B cell (primary cell): ENCODE measurements around the gene FNDC3A. TPM values are rescaled to one million over a fixed set of nuclear protein-coding genes. Genes with fewer than 3 reads are reported as not detected.

ENCODE experiments used
- ATAC-seq: fragments of 200-7000 bp; cut with Tn5 transposase; one replicate; pipeline ENCODE4 v1.10.0; 2021; ENCODE audit warnings: low read depth, mild to moderate bottlenecking, moderate number of reproducible peaks, moderate library complexity
- CTCF ChIA-PET: fragments of 350-600 bp; sonication (Branson Sonifier 250); formaldehyde crosslinking; loops from one replicate; lab custom pipeline; 2021; ENCODE audit warnings: antibody characterized with exemption, inconsistent platforms; lab: Charles Lee
- POLR2A ChIA-PET: fragments of 350-600 bp; sonication (Branson Sonifier 250); formaldehyde crosslinking; loops from one replicate; lab custom pipeline; 2021; ENCODE audit warnings: antibody characterized with exemption; lab: Charles Lee
- DNase-seq: peaks from one replicate; pipeline ENCODE4 v3.0.0; 2013
- H2AFZ ChIP-seq: 2 replicates; pipeline ENCODE4 v1.6.1; 2012; ENCODE audit warnings: mild to moderate bottlenecking, low read depth, low read length; ENCODE audit not compliant: insufficient read depth, poor library complexity, severe bottlenecking
- H3K27ac ChIP-seq, 2 donors: 1 replicate in 1 of 2; 2 replicates in 1 of 2; pipeline ENCODE4 v1.5.1; 2012 to 2013; ENCODE audit warnings: low read length in 2 of 2, mild to moderate bottlenecking in 2 of 2, moderate library complexity in 1 of 2
- H3K27me3 ChIP-seq, 4 experiments: fragments of 200-600 bp in 1 of 4; sonication (generic) in 1 of 4; replicated peaks in 1 of 4; 1 replicate in 2 of 4; 2 replicates in 2 of 4; pipeline versions ENCODE4 v1.6.1 to v1.7.0; 2013 to 2016; ENCODE audit warnings: low read length in 3 of 4, mild to moderate bottlenecking in 2 of 4, mixed read lengths in 1 of 4, moderate library complexity in 1 of 4; ENCODE audit not compliant: insufficient read depth in 4 of 4, control insufficient read depth in 3 of 4; ENCODE audit errors: control extremely low read depth in 1 of 4
- H3K36me3 ChIP-seq, 2 experiments: replicated peaks in 1 of 2; 1 replicate in 1 of 2; 2 replicates in 1 of 2; pipeline versions ENCODE4 v1.6.1 to v1.7.1; 2013; ENCODE audit warnings: low read length in 1 of 2; ENCODE audit not compliant: insufficient read depth in 2 of 2, control insufficient read depth in 1 of 2; ENCODE audit errors: control extremely low read depth in 1 of 2, extremely low read depth in 1 of 2
- H3K4me1 ChIP-seq, 2 donors: fragments of 200-600 bp in 1 of 2; sonication (generic) in 1 of 2; 1 replicate in 1 of 2; 2 replicates in 1 of 2; pipeline versions ENCODE4 v1.5.1 to v1.6.1; 2013 to 2017; ENCODE audit warnings: low read length in 2 of 2; ENCODE audit not compliant: control insufficient read depth in 2 of 2, insufficient read depth in 2 of 2
- H3K4me2 ChIP-seq: replicated peaks from 2 replicates; pipeline ENCODE3; 2012; ENCODE audit warnings: mild to moderate bottlenecking, low read depth, low read length; ENCODE audit not compliant: poor library complexity, severe bottlenecking
- H3K4me3 ChIP-seq, 5 experiments: fragments of 200-600 bp in 1 of 5; sonication (generic) in 1 of 5; 1 replicate in 3 of 5; 2 replicates in 2 of 5; pipeline versions ENCODE4 v1.5.1 to v1.7.0; 2011 to 2016; ENCODE audit warnings: low read length in 4 of 5, mild to moderate bottlenecking in 4 of 5, low read depth in 2 of 5, control low read depth in 1 of 5, moderate library complexity in 1 of 5; ENCODE audit not compliant: insufficient read depth in 1 of 5; ENCODE audit errors: control extremely low read depth in 1 of 5, extremely low read depth in 1 of 5
- H3K79me2 ChIP-seq: fragments of 200-600 bp; sonication (generic); one replicate; pipeline ENCODE4 v1.6.0; 2016; ENCODE audit warnings: low read length; ENCODE audit not compliant: control insufficient read depth, insufficient read depth
- H3K9ac ChIP-seq: fragments of 200-600 bp; sonication (generic); 2 replicates; pipeline ENCODE4 v1.6.1; 2017; ENCODE audit warnings: mild to moderate bottlenecking, low read length, moderate library complexity
- H3K9me3 ChIP-seq, 3 donors: one replicate each; pipeline versions ENCODE4 v1.6.1 to v1.7.1; 2013; ENCODE audit warnings: low read length in 2 of 3; ENCODE audit not compliant: control insufficient read depth in 2 of 3, insufficient read depth in 1 of 3; ENCODE audit errors: control extremely low read depth in 1 of 3
- H4K20me1 ChIP-seq: 2 replicates; pipeline ENCODE4 v1.6.0; 2012; ENCODE audit warnings: mild to moderate bottlenecking, low read length; ENCODE audit not compliant: insufficient read depth, control insufficient read depth, poor library complexity, severe bottlenecking
- H3K27ac Mint-ChIP-seq: one replicate; pipeline ENCODE4 v1.8.0; 2021; ENCODE audit warnings: mixed read lengths
- H3K27me3 Mint-ChIP-seq: one replicate; pipeline ENCODE4 v1.8.0; 2021; ENCODE audit warnings: mixed read lengths
- H3K4me1 Mint-ChIP-seq: one replicate; pipeline ENCODE4 v1.8.0; 2021; ENCODE audit warnings: mixed read lengths
- H3K4me3 Mint-ChIP-seq: one replicate; pipeline ENCODE4 v1.8.0; 2021; ENCODE audit warnings: mixed read lengths
- H3K9me3 Mint-ChIP-seq: one replicate; pipeline ENCODE4 v1.8.0; 2022; ENCODE audit warnings: mixed read lengths; ENCODE audit not compliant: insufficient read depth
- CTCF ChIP-seq: fragments of 200-600 bp; IDR thresholded peaks from one replicate; pipeline ENCODE4 v1.8.0; 2022; ENCODE audit warnings: antibody characterized with exemption, mild to moderate bottlenecking
- EZH2 ChIP-seq: IDR thresholded peaks from 2 replicates; pipeline ENCODE4 v1.6.1; 2012; ENCODE audit warnings: borderline replicate concordance, low read depth, mild to moderate bottlenecking, moderate library complexity, low read length; ENCODE audit not compliant: insufficient read depth, poor library complexity, severe bottlenecking
- WGBS: methylation state at CpG from one replicate; pipeline ENCODE4 v1.1.5; 2013; ENCODE audit warnings: missing lambda C conversion rate; ENCODE audit not compliant: insufficient coverage; 5-methylcytosine and 5-hydroxymethylcytosine counted together
- intact Hi-C: fragments of 100-400 bp; cut with micrococcal nuclease; formaldehyde crosslinking; loops from one replicate; pipeline ENCODE4 v1.10.0; 2022
- polyA plus RNA-seq: library from polyadenylated mRNA; depleted of rRNA; stranded (reverse); fragments of >200 nt; gene quantifications from 2 replicates; pipeline ENCODE4 v1.2.3, GENCODE V29; 2012
- total RNA-seq, 2 donors: library from RNA; stranded (reverse); fragments of 120-200 nt in 1 of 2; gene quantifications; 1 replicate in 1 of 2; 2 replicates in 1 of 2; pipeline versions ENCODE4 v1.2.3 to v1.2.4, GENCODE V29; 2013 to 2022

The FNDC3A gene
- total and polyA plus RNA-seq, 2 donors (not counting 1 experiment from before 2014, with no cell fraction given): 13.5 to 37.1 TPM

GRCh38 chr13:49220856-49221589 lies 245.3 kb downstream of the FNDC3A start:
- ChIA-PET POLR2A (no interaction called here), CTCF (no interaction called here)
- H3K9ac ChIP-seq: peak overlapping the region; percentile 50
- Mint-ChIP-seq H3K9me3 (no peaks in the 10 kb centered on the region), H3K27ac (no peak overlapping the region), H3K4me1 (peaks cover 21% of the 10 kb centered on the region), H3K4me3 (peak overlapping the region; percentile 78), H3K27me3 (peaks cover 65% of the 10 kb centered on the region)
- ATAC-seq (no peak), DNase-seq (no peak)
- H2AFZ ChIP-seq: peak overlapping the region; percentile 78
- peaks cover 0 to 22% (median 0%) of the 10 kb centered on the region in 3 donors for H3K9me3 ChIP-seq
- H3K36me3 ChIP-seq: no peaks in the 10 kb centered on the region
- no peak overlapping the region for H3K27ac ChIP-seq
- H3K79me2 ChIP-seq: no peaks in the 10 kb centered on the region
- no peaks in the 10 kb centered on the region for H4K20me1 ChIP-seq
- peak overlapping the region in 3 of 5 experiments; percentile 40 to 62 (median 41) for H3K4me3 ChIP-seq
- peaks cover 15 to 22% of the 10 kb centered on the region in 2 donors for H3K4me1 ChIP-seq
- peak overlapping the region; percentile 76 for H3K4me2 ChIP-seq
- intact Hi-C loops: no loop called here
- 15% methylated on average over 70 of the region's 73 CpGs for WGBS
- TF ChIP-seq EZH2 (peak; percentile 62), CTCF (no peak)
- H3K27me3 ChIP-seq: peaks cover 0 to 44% (median 30%) of the 10 kb centered on the region in 4 experiments

GRCh38 chr13:49221590-49221965 lies 245.9 kb downstream of the FNDC3A start:
- H2AFZ ChIP-seq: no peak overlapping the region
- ATAC-seq (no peak), DNase-seq (no peak)
- peaks cover 15% of the 10 kb centered on the region for H3K4me1 Mint-ChIP-seq
- H3K27me3 Mint-ChIP-seq: peaks cover 62% of the 10 kb centered on the region
- H3K4me2 ChIP-seq: no peak overlapping the region
- peaks cover 9 to 19% of the 10 kb centered on the region in 2 donors for H3K4me1 ChIP-seq
- H3K4me3 Mint-ChIP-seq: peak overlapping the region; percentile 73
- peaks cover 0 to 18% (median 0%) of the 10 kb centered on the region in 3 donors for H3K9me3 ChIP-seq
- WGBS: 94% methylated on average over 3 of the region's 4 CpGs
- TF ChIP-seq CTCF (no peak), EZH2 (no peak)
- no peak overlapping the region for H3K4me3 ChIP-seq
- no peaks in the 10 kb centered on the region for H3K36me3 ChIP-seq
- ChIA-PET CTCF (no interaction called here), POLR2A (no interaction called here)
- no peaks in the 10 kb centered on the region for H3K79me2 ChIP-seq
- no peak overlapping the region for H3K9ac ChIP-seq
- intact Hi-C loops: no loop called here
- H3K27ac ChIP-seq: no peak overlapping the region
- H3K27me3 ChIP-seq: peaks cover 0 to 47% (median 30%) of the 10 kb centered on the region in 4 experiments
- H3K9me3 Mint-ChIP-seq: no peaks in the 10 kb centered on the region
- H4K20me1 ChIP-seq: no peaks in the 10 kb centered on the region
- H3K27ac Mint-ChIP-seq: no peak overlapping the region
